Karpas-422 (cell line): ENCODE results near the gene ING3. TPM values are rescaled to one million over a fixed set of nuclear protein-coding genes. Genes with fewer than 3 reads are reported as not detected.

Experiments used
- DNase-seq: peaks from one replicate; pipeline ENCODE4 v3.0.0-alpha.2; 2015
- H2AFZ ChIP-seq: fragments of 200-600 bp; sonication (generic); 2 replicates; pipeline ENCODE4 v1.6.1; 2014; ENCODE audit warnings: antibody characterized with exemption, low read length, mixed read lengths
- H3K27ac ChIP-seq: fragments of 200-600 bp; sonication (generic); 2 replicates; pipeline ENCODE4 v1.5.1; 2014; ENCODE audit warnings: mild to moderate bottlenecking, low read length, moderate library complexity
- H3K27me3 ChIP-seq: fragments of 200-600 bp; sonication (generic); 2 replicates; pipeline ENCODE4 v1.6.1; 2014; ENCODE audit warnings: low read length, mixed read lengths
- H3K36me3 ChIP-seq: fragments of 200-600 bp; sonication (generic); 2 replicates; pipeline ENCODE4 v1.6.1; 2014; ENCODE audit warnings: low read length, mixed read lengths; ENCODE audit not compliant: insufficient read depth
- H3K4me1 ChIP-seq: fragments of 200-600 bp; sonication (generic); 2 replicates; pipeline ENCODE4 v1.6.1; 2014; ENCODE audit warnings: mild to moderate bottlenecking, low read length, mixed read lengths
- H3K4me2 ChIP-seq: fragments of 200-600 bp; sonication (generic); 2 replicates; pipeline ENCODE4 v1.6.1; 2014; ENCODE audit warnings: low read length, low read depth, mild to moderate bottlenecking; ENCODE audit not compliant: poor library complexity, severe bottlenecking
- H3K4me3 ChIP-seq: fragments of 200-600 bp; sonication (generic); 2 replicates; pipeline ENCODE4 v1.5.1; 2014; ENCODE audit warnings: mild to moderate bottlenecking, antibody characterized with exemption, low read length, mixed read lengths
- H3K79me2 ChIP-seq: fragments of 200-600 bp; sonication (generic); 2 replicates; pipeline ENCODE4 v1.6.1; 2014; ENCODE audit warnings: mild to moderate bottlenecking, low read length, mixed read lengths
- H3K9ac ChIP-seq: fragments of 200-600 bp; sonication (generic); 2 replicates; pipeline ENCODE4 v1.6.0; 2014; ENCODE audit warnings: low read length
- H3K9me2 ChIP-seq: fragments of 200-600 bp; sonication (generic), shearing (Covaris generic); replicated peaks from 2 replicates; pipeline ENCODE4 v1.6.0; 2014; ENCODE audit warnings: mild to moderate bottlenecking, low read length, moderate library complexity; ENCODE audit not compliant: insufficient read depth
- H3K9me3 ChIP-seq: fragments of 300-700, 200-600 bp; sonication (generic); 2 replicates; pipeline ENCODE4 v1.6.1; 2014; ENCODE audit warnings: low read length, mixed read lengths
- H4K20me1 ChIP-seq: fragments of 200-600 bp; sonication (generic); 2 replicates; pipeline ENCODE4 v1.6.1; 2014; ENCODE audit warnings: mild to moderate bottlenecking, antibody characterized with exemption, low read length, low read depth; ENCODE audit not compliant: insufficient read depth
- total RNA-seq: library from RNA; depleted of rRNA; stranded (reverse); fragments of >200 nt; shearing (Covaris generic); gene quantifications from 2 replicates; pipeline ENCODE4 v1.2.3, GENCODE V29; 2014; ENCODE audit warnings: low replicate concordance

ING3 gene
- total RNA-seq, 1 experiment from 2014 or later = 20.2 TPM

GRCh38 chr7:121006711-121007315 lies 56.2 kb downstream of the ING3 start:
- H3K27ac ChIP-seq = no peak overlapping the region
- no peak overlapping the region for H3K4me2 ChIP-seq

DNA sequence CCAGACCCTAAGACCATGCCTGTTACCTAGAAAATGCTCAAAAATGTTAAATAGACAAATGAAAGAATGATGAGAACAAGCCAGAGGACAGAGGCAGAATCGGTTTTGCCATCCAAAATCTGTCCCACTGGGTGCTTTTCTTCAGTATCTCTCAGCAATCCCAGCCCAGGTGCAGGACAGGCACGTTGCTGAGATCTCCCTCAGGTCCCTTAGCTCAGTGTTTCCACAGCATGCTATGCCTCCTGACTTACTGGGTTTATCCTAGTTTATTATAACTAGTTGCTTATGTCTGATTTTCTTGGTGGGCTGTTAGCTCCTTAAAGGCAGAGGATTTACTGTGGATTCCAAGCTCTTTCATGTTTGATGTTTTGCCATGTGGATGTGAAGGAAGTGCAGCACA lies 58.2 kb downstream of the ING3 start:
- Histone ChIP-seq H3K27ac (no peak overlapping the region), H3K9me2 (no peaks in the 10 kb centered on the region), H3K4me3 (no peak overlapping the region), H3K9ac (no peak overlapping the region), H4K20me1 (no peaks in the 10 kb centered on the region), H3K4me2 (no peak overlapping the region), H3K36me3 (no peaks in the 10 kb centered on the region), H2AFZ (no peak overlapping the region), H3K9me3 (no peaks in the 10 kb centered on the region), H3K79me2 (no peaks in the 10 kb centered on the region), H3K27me3 (no peaks in the 10 kb centered on the region), H3K4me1 (no peaks in the 10 kb centered on the region)
- no peak for DNase-seq

More at GRCh38 chr7:121006711-121007315, 56.2 kb downstream of the ING3 start:
- Histone ChIP-seq H3K9ac (no peak overlapping the region), H4K20me1 (no peaks in the 10 kb centered on the region), H3K4me3 (no peak overlapping the region), H3K4me1 (no peaks in the 10 kb centered on the region), H3K9me3 (no peaks in the 10 kb centered on the region), H3K79me2 (no peaks in the 10 kb centered on the region), H3K27me3 (no peaks in the 10 kb centered on the region), H3K36me3 (no peaks in the 10 kb centered on the region), H2AFZ (no peak overlapping the region), H3K9me2 (no peaks in the 10 kb centered on the region)
- no peak for DNase-seq

DNA sequence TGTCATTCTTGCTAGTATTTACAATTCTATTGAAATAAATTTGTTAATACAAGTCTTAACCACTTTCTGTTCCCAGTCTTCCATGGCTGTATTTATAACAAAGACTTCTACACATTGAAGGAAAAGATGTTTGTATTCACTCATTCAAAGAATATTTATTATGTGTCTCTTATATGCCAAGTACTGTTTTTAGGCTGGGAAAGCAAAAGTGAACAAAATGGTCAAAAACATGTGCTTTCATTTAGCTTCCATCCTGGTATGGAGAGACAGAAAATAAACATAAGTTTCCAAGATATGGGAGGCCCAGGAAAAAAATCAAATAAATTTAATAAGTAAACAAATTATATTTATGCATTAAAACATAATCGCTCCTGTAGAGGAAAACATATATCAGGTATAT lies 60.8 kb downstream of the ING3 start:
- Histone ChIP-seq H4K20me1 (no peaks in the 10 kb centered on the region), H2AFZ (no peak overlapping the region), H3K9me3 (no peaks in the 10 kb centered on the region), H3K4me2 (no peak overlapping the region), H3K36me3 (no peaks in the 10 kb centered on the region), H3K4me3 (no peak overlapping the region), H3K27ac (no peak overlapping the region), H3K9ac (no peak overlapping the region), H3K27me3 (no peaks in the 10 kb centered on the region), H3K79me2 (no peaks in the 10 kb centered on the region), H3K4me1 (no peaks in the 10 kb centered on the region), H3K9me2 (no peaks in the 10 kb centered on the region)
- DNase-seq = no peak

DNA sequence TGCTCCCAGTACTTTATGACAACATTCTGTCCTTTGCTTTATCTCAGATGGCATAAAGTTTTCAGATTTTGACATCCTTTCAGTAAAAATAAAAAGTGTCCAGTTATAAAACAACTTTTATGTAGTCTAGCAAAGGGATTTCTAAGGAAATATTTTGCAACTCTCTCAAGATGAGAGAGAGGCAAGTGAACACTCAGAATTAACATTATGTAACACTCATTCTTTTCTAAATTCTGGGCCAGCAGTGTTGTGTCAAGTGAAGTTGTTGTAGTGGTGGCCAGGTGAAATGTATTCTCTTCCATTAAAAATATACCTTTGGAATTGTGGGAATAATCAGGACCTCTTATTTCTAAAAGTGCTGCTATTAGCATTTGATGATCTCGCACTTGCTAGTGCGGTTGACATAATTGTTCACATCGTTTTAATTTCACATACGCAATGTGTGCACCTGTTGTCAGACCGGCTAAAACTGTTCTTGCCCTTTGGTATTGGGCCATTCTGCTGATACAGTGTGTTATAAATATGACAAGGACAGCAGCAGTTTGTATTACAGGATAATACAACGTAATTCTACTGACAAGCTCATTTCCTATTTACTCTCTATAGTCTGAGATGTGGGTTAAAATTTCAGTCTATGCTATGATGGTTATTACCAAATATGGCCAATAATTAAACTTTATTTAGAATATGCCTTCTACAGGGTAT lies 61.7 kb downstream of the ING3 start:
- no peaks in the 10 kb centered on the region for H3K36me3 ChIP-seq
- no peaks in the 10 kb centered on the region for H4K20me1 ChIP-seq
- no peaks in the 10 kb centered on the region for H3K9me3 ChIP-seq
- no peaks in the 10 kb centered on the region for H3K79me2 ChIP-seq
- DNase-seq = no peak
- H3K4me2 ChIP-seq = no peak overlapping the region
- H3K9ac ChIP-seq = no peak overlapping the region
- H3K9me2 ChIP-seq = no peaks in the 10 kb centered on the region
- H3K4me3 ChIP-seq = no peak overlapping the region
- H3K27ac ChIP-seq = no peak overlapping the region
- no peak overlapping the region for H2AFZ ChIP-seq
- no peaks in the 10 kb centered on the region for H3K4me1 ChIP-seq
- no peaks in the 10 kb centered on the region for H3K27me3 ChIP-seq

- Histone ChIP-seq H3K9me2 (no peaks in the 10 kb centered on the region), H3K4me3 (no peak overlapping the region), H3K27me3 (no peaks in the 10 kb centered on the region), H3K27ac (no peak overlapping the region), H3K79me2 (no peaks in the 10 kb centered on the region), H3K9me3 (no peaks in the 10 kb centered on the region), H3K4me1 (no peaks in the 10 kb centered on the region), H3K9ac (no peak overlapping the region), H2AFZ (no peak overlapping the region), H3K4me2 (no peak overlapping the region), H4K20me1 (no peaks in the 10 kb centered on the region), H3K36me3 (no peaks in the 10 kb centered on the region)
- DNase-seq = no peak
These were observed 62.3 kb downstream of the ING3 start for GRCh38 chr7:121012919-121013318.

DNA sequence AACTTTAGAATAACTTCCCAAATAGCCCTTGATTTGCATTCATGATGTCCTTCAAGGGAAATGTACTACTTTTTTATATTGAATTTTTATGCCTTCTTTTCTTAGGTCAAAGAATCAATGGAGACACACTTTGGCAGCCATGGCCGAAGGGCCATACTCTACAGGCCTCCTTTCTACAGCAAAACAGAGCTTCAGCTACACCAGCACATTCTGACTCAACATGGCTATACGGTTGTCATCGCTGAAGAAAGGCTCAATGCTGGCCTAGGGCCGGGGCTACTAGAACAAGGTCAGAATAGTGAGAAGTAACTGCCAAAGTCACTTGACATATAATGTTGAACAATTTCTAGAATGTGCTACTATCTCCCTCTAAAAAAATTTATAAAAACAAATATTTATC lies 65.0 kb downstream of the ING3 start:
- no peak overlapping the region for H3K27ac ChIP-seq
- H3K9ac ChIP-seq = no peak overlapping the region
- H3K27me3 ChIP-seq = no peaks in the 10 kb centered on the region
- H2AFZ ChIP-seq = no peak overlapping the region
- H3K4me3 ChIP-seq = no peak overlapping the region
- no peaks in the 10 kb centered on the region for H4K20me1 ChIP-seq
- H3K79me2 ChIP-seq = no peaks in the 10 kb centered on the region
- H3K4me2 ChIP-seq = no peak overlapping the region
- H3K9me2 ChIP-seq = no peaks in the 10 kb centered on the region
- no peaks in the 10 kb centered on the region for H3K9me3 ChIP-seq
- DNase-seq = no peak
- no peaks in the 10 kb centered on the region for H3K36me3 ChIP-seq
- H3K4me1 ChIP-seq = no peaks in the 10 kb centered on the region

DNA sequence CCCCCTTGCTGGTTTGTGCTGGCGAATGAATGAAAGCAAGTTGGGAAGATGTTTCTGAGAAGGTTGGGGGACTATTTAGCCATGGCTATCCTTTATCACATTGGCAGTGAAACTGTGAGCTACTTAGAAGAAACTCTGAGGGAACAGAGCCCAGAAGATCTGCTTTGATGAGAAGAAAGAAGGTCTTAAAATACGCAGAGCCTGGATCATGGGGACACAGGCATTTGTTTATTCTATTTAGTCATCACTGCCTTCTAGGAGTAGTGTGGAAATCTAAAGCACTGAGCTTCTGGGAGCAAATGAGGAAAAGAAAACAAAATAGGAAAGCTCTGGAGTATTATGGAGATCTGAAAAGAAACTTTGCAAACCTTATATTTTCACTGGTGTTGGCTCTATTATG lies 66.4 kb downstream of the ING3 start:
- Histone ChIP-seq H3K9ac (no peak overlapping the region), H3K27me3 (no peaks in the 10 kb centered on the region), H3K9me3 (no peaks in the 10 kb centered on the region), H3K79me2 (no peaks in the 10 kb centered on the region), H3K9me2 (no peaks in the 10 kb centered on the region), H3K27ac (no peak overlapping the region), H3K4me2 (no peak overlapping the region), H3K4me1 (no peaks in the 10 kb centered on the region), H4K20me1 (no peaks in the 10 kb centered on the region), H3K4me3 (no peak overlapping the region), H3K36me3 (no peaks in the 10 kb centered on the region), H2AFZ (no peak overlapping the region)
- no peak for DNase-seq

GRCh38 chr7:121017586-121017985 lies 67.0 kb downstream of the ING3 start:
- Histone ChIP-seq H3K27me3 (no peaks in the 10 kb centered on the region), H3K4me1 (no peaks in the 10 kb centered on the region), H4K20me1 (no peaks in the 10 kb centered on the region), H3K4me2 (no peak overlapping the region), H3K27ac (no peak overlapping the region), H3K79me2 (no peaks in the 10 kb centered on the region), H3K4me3 (no peak overlapping the region), H3K9me3 (no peaks in the 10 kb centered on the region), H3K36me3 (no peaks in the 10 kb centered on the region), H3K9ac (no peak overlapping the region), H2AFZ (no peak overlapping the region), H3K9me2 (no peaks in the 10 kb centered on the region)
- DNase-seq = no peak
